K562 (cell line): Measurements from ENCODE around the gene SUGP1. TPM values are rescaled to one million over a fixed set of nuclear protein-coding genes. Genes with fewer than 3 reads are reported as not detected.

ENCODE experiments used
- ATAC-seq: fragments of 200-7000 bp; cut with Tn5 transposase; 3 replicates; pipeline ENCODE4 v1.9.1; 2020; ENCODE audit warnings: moderate library complexity
- BruUV-seq: library from RNA; stranded (reverse); fragments of 400-500 nt; replicated peaks from 2 replicates; lab custom pipeline; 2021; lab: Mats Ljungman, UMichigan
- CTCF ChIA-PET: fragments of 300-600 bp; formaldehyde crosslinking; extraction: SDS; loops from one replicate; lab custom pipeline; 2021; ENCODE audit warnings: low intra/inter-chr PET ratio; lab: Yijun Ruan, JAX
- POLR2A ChIA-PET: fragments of 300-600, 350-650 bp; sonication (Branson Sonifier 250); formaldehyde crosslinking; extraction: SDS; loops from one replicate; lab custom pipeline; 2021; ENCODE audit warnings: antibody characterized with exemption, inconsistent platforms; lab: Yijun Ruan, JAX
- DNase-seq, 4 experiments: peaks; one replicate each; pipeline versions ENCODE4 v3.0.0 to v3.0.0-alpha.2; 2011 to 2018; ENCODE audit warnings: low spot score in 3 of 4, mixed read lengths in 3 of 4; ENCODE audit errors: extremely low read depth in 1 of 4
- FAIRE-seq: peaks from 2 replicates; lab custom pipeline; 2011; peaks lifted over from hg19 to GRCh38; lab: Jason Lieb, UNC
- H2AFZ ChIP-seq: 2 replicates; pipeline ENCODE4 v1.6.0; 2011; ENCODE audit warnings: low read depth, low read length, control low read depth, inconsistent platforms
- H3K27ac ChIP-seq: fragments of 200-600 bp; 3 replicates; pipeline ENCODE4 v1.8.0; 2011; ENCODE audit warnings: low read depth, mild to moderate bottlenecking, control low read depth, inconsistent platforms, low read length, moderate library complexity, mixed read lengths; ENCODE audit errors: extremely low read depth
- H3K27me3 ChIP-seq, 2 experiments: fragments of 300-600 bp in 1 of 2; 2 replicates in 1 of 2; 3 replicates in 1 of 2; pipeline versions ENCODE4 v1.6.0 to v1.8.0; 2011; ENCODE audit warnings: inconsistent platforms in 2 of 2, low read length in 2 of 2, mild to moderate bottlenecking in 1 of 2, mixed read lengths in 1 of 2, moderate library complexity in 1 of 2; ENCODE audit not compliant: control insufficient read depth in 2 of 2, insufficient read depth in 2 of 2
- H3K36me3 ChIP-seq: fragments of 300-600 bp; 3 replicates; pipeline ENCODE4 v1.8.0; 2011; ENCODE audit warnings: mild to moderate bottlenecking, low read length, inconsistent platforms; ENCODE audit not compliant: control insufficient read depth, insufficient read depth
- H3K4me1 ChIP-seq, 2 experiments: fragments of 200-600 bp in 1 of 2; replicated peaks in 1 of 2; 2 replicates in 1 of 2; 3 replicates in 1 of 2; pipeline versions ENCODE4 v1.5.1 to v1.8.0; 2011; ENCODE audit warnings: inconsistent platforms in 2 of 2, low read length in 2 of 2, mild to moderate bottlenecking in 1 of 2, mixed read lengths in 1 of 2, moderate library complexity in 1 of 2; ENCODE audit not compliant: control insufficient read depth in 2 of 2, insufficient read depth in 2 of 2
- H3K4me2 ChIP-seq: 2 replicates; pipeline ENCODE4 v1.6.1; 2011; ENCODE audit warnings: low read length, control low read depth, inconsistent platforms, mixed read lengths; ENCODE audit not compliant: insufficient read depth
- H3K4me3 ChIP-seq: fragments of 200-600 bp; sonication (generic), shearing (Covaris generic); 2 replicates; pipeline ENCODE4 v1.5.1; 2016; ENCODE audit warnings: control low read depth, inconsistent platforms
- H3K79me2 ChIP-seq: fragments of 200-600 bp; 3 replicates; pipeline ENCODE4 v1.8.0; 2011; ENCODE audit warnings: low read length, inconsistent platforms; ENCODE audit not compliant: control insufficient read depth, insufficient read depth
- H3K9ac ChIP-seq, 2 experiments: 2 replicates each; pipeline versions ENCODE4 v1.6.0 to v1.6.1; 2011; ENCODE audit warnings: low read depth in 2 of 2, low read length in 2 of 2, control low read depth in 1 of 2, inconsistent platforms in 1 of 2, mild to moderate bottlenecking in 1 of 2, mixed read lengths in 1 of 2; ENCODE audit not compliant: insufficient read depth in 1 of 2
- H3K9me1 ChIP-seq: one replicate; pipeline ENCODE4 v1.6.0; 2011; ENCODE audit warnings: inconsistent platforms, mild to moderate bottlenecking, low read length, moderate library complexity; ENCODE audit not compliant: control insufficient read depth, insufficient read depth
- H3K9me3 ChIP-seq: replicated peaks from 2 replicates; pipeline ENCODE4 v1.5.1; 2011; ENCODE audit warnings: low read depth, low read length, inconsistent platforms; ENCODE audit not compliant: control insufficient read depth, insufficient read depth
- H4K20me1 ChIP-seq: replicated peaks from 2 replicates; pipeline ENCODE4 v1.6.1; 2011; ENCODE audit warnings: low read length, inconsistent platforms, mixed read lengths; ENCODE audit not compliant: control insufficient read depth, insufficient read depth
- ARHGAP35 ChIP-seq: fragments of 450-650 bp; IDR thresholded peaks from 2 replicates; pipeline ENCODE4 v1.6.1; 2018; ENCODE audit not compliant: partially characterized antibody
- C11orf30 ChIP-seq: fragments of 450-650 bp; IDR thresholded peaks from 2 replicates; pipeline ENCODE4 v1.6.1; 2016; ENCODE audit warnings: low read depth, mild to moderate bottlenecking
- FOXJ3 ChIP-seq: sonication (generic); formaldehyde crosslinking; IDR thresholded peaks from 2 replicates; pipeline ENCODE4 v1.4.0; 2020; ENCODE audit warnings: mild to moderate bottlenecking, missing genetic modification reagents
- HIVEP1 ChIP-seq: fragments of 250-450 bp; sonication (Bioruptor Pico); IDR thresholded peaks from 2 replicates; pipeline ENCODE4 v1.4.0; 2020; ENCODE audit warnings: mild to moderate bottlenecking
- IFI16 ChIP-seq: fragments of 250-450 bp; sonication (Bioruptor Pico); IDR thresholded peaks from 2 replicates; pipeline ENCODE4 v2.1.2; 2022; ENCODE audit warnings: mild to moderate bottlenecking, inconsistent platforms
- KDM2B ChIP-seq: fragments of 250-450 bp; sonication (Bioruptor Pico); IDR thresholded peaks from 2 replicates; pipeline ENCODE4 v1.8.0; 2021; ENCODE audit warnings: mild to moderate bottlenecking, moderate library complexity
- LEF1 ChIP-seq: fragments of 450-650 bp; IDR thresholded peaks from 2 replicates; pipeline ENCODE4 v1.6.1; 2016; ENCODE audit warnings: mild to moderate bottlenecking
- MIER1 ChIP-seq: fragments of 450-650 bp; IDR thresholded peaks from 2 replicates; pipeline ENCODE4 v1.6.1; 2016; ENCODE audit warnings: antibody characterized with exemption, mild to moderate bottlenecking, low read depth
- RERE ChIP-seq: sonication (generic); formaldehyde crosslinking; IDR thresholded peaks from 2 replicates; pipeline ENCODE4 v1.8.0; 2023; ENCODE audit warnings: missing genetic modification reagents, mild to moderate bottlenecking, borderline replicate concordance
- ZKSCAN1 ChIP-seq: fragments of 150-350 bp; IDR thresholded peaks from 2 replicates; pipeline ENCODE4 v1.6.1; 2016; ENCODE audit warnings: low read depth, low read length
- ZNF766 ChIP-seq: fragments of 200-800 bp; sonication (Bioruptor generic); conservative IDR thresholded peaks from 2 replicates; pipeline ENCODE4 v1.6.1; 2016; ENCODE audit warnings: missing genetic modification characterization, missing compliant biosample characterization
- ZNF780A ChIP-seq: fragments of 250-450 bp; sonication (Bioruptor Pico); IDR thresholded peaks from 2 replicates; pipeline ENCODE4 v1.5.0; 2021; ENCODE audit warnings: mild to moderate bottlenecking
- WGBS: fragments of 100-300 bp; shearing (Covaris generic); methylation state at CpG from one replicate; pipeline ENCODE4 v1.1.6; 2016; ENCODE audit warnings: low coverage, mixed read lengths; ENCODE audit not compliant: insufficient coverage; ENCODE audit errors: missing lambda C conversion rate; 5-methylcytosine and 5-hydroxymethylcytosine counted together
- in situ Hi-C: fragments of 300-500 bp; cut with MboI; formaldehyde crosslinking; loops from 4 replicates; pipeline ENCODE4 v1.15.0; 2018; ENCODE audit warnings: inconsistent platforms, mixed read lengths
- intact Hi-C: fragments of 100-400 bp; cut with micrococcal nuclease; formaldehyde crosslinking; loops from 2 replicates; pipeline ENCODE4 v1.14.2; 2022
- polyA plus RNA-seq, 8 experiments: library from polyadenylated mRNA; depleted of rRNA in 4 of 8; stranded (reverse) in 5 of 8; unstranded in 3 of 8; fragments of >200 nt; fragmentation: Nextera tagmentation in 2 of 8; fragmentation: Illumina TruSeq in 1 of 8; extraction: Ambion mirVana in 2 of 8; extraction: Trizol in 1 of 8; gene quantifications; 2 replicates each; pipeline versions ENCODE4 v1.2.1 to v1.2.3, GENCODE V29; 2011 to 2014; ENCODE audit warnings: inconsistent platforms in 1 of 8, missing spikeins in 1 of 8
- total RNA-seq, 7 experiments: library from RNA; depleted of rRNA in 6 of 7; stranded (reverse); fragments of >200 nt in 6 of 7; fragmentation: Illumina TruSeq in 2 of 7; extraction: Trizol in 2 of 7; gene quantifications; 2 replicates each; pipeline versions ENCODE4 v1.2.1 to v1.2.3, GENCODE V29; 2011 to 2021; ENCODE audit warnings: low replicate concordance in 1 of 7
- TF ChIP-seq, protein P1 (sequence below): fragments of 200-800 bp; sonication (Bioruptor generic); IDR thresholded peaks from 2 replicates; pipeline ENCODE4 v1.6.1; 2017; ENCODE audit warnings: missing genetic modification characterization, missing compliant biosample characterization
- TF ChIP-seq, protein P2 (sequence below): IDR thresholded peaks from 2 replicates; pipeline ENCODE4 v1.6.1; 2014; ENCODE audit warnings: antibody characterized with exemption

Gene SUGP1
- total and polyA plus RNA-seq, 9 of the 15 experiments (the other 6 are each of a cell fraction or from before 2014, with no cell fraction given), result 1.0 to 53.3 (median 32.4) TPM

- ATAC-seq, result no peak
- 78% methylated on average over 14 of the region's 16 CpGs for WGBS
- H3K79me2 ChIP-seq, result no peaks in the 10 kb centered on the region; the same call in 2 of the 3 replicates
- no peak for FAIRE-seq
- BruUV-seq, result no TSS peak
- peaks cover 4% of the 10 kb centered on the region for H3K9me1 ChIP-seq
- no peak overlapping the region for H3K4me3 ChIP-seq
- in situ Hi-C loops, result no loop called here
- peaks cover 67% of the 10 kb centered on the region; the same call in 2 of the 3 replicates for H3K36me3 ChIP-seq
- H3K9me3 ChIP-seq, result no peaks in the 10 kb centered on the region
- no peaks in the 10 kb centered on the region for H3K27me3 ChIP-seq
- H3K4me1 ChIP-seq, result peaks cover 0 to 4% of the 10 kb centered on the region in 2 experiments; a peak in 1 of 5 replicates
- ChIA-PET POLR2A (interaction anchor here (0.6 to 1.0 kb wide), 3 partner anchors 17 to 139 kb away, joined by 3 read pairs; no protein-coding TSS in a partner anchor), CTCF (no interaction called here)
- peaks cover 3% of the 10 kb centered on the region; the same call in 1 of the 2 replicates for H4K20me1 ChIP-seq
- intact Hi-C loops, result no loop called here
- no peak overlapping the region for H3K27ac ChIP-seq
- H2AFZ ChIP-seq, result no peak overlapping the region
- DNase-seq, result no peak
- H3K9ac ChIP-seq, result peak overlapping the region in 1 of 2 experiments; percentile 56; a peak in 1 of 4 replicates
- no peak overlapping the region for H3K4me2 ChIP-seq
- no peak for TF ChIP-seq LEF1
- TF ChIP-seq FOXJ3 (CRISPR knock-in tag), result no peak
- TF ChIP-seq, protein P1, sequence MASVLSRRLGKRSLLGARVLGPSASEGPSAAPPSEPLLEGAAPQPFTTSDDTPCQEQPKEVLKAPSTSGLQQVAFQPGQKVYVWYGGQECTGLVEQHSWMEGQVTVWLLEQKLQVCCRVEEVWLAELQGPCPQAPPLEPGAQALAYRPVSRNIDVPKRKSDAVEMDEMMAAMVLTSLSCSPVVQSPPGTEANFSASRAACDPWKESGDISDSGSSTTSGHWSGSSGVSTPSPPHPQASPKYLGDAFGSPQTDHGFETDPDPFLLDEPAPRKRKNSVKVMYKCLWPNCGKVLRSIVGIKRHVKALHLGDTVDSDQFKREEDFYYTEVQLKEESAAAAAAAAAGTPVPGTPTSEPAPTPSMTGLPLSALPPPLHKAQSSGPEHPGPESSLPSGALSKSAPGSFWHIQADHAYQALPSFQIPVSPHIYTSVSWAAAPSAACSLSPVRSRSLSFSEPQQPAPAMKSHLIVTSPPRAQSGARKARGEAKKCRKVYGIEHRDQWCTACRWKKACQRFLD (CRISPR knock-in tag), result no peak
- TF ChIP-seq ZKSCAN1, result no peak
- no peak for TF ChIP-seq HIVEP1
- no peak for TF ChIP-seq ARHGAP35
- no peak for TF ChIP-seq ZNF780A (CRISPR knock-in tag)
- TF ChIP-seq, protein P2, sequence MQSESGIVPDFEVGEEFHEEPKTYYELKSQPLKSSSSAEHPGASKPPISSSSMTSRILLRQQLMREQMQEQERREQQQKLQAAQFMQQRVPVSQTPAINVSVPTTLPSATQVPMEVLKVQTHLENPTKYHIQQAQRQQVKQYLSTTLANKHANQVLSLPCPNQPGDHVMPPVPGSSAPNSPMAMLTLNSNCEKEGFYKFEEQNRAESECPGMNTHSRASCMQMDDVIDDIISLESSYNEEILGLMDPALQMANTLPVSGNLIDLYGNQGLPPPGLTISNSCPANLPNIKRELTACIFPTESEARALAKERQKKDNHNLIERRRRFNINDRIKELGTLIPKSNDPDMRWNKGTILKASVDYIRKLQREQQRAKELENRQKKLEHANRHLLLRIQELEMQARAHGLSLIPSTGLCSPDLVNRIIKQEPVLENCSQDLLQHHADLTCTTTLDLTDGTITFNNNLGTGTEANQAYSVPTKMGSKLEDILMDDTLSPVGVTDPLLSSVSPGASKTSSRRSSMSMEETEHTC, result no peak
- TF ChIP-seq KDM2B (CRISPR knock-in tag), result no peak
- no peak for TF ChIP-seq RERE
- no peak for TF ChIP-seq C11orf30
- TF ChIP-seq ZNF766, result no peak
- TF ChIP-seq MIER1, result no peak
- TF ChIP-seq IFI16, result no peak
Measured at GRCh38 chr19:19335408-19336158, 15.3 kb upstream of the SUGP1 start.
